Omental fat pad (tissue), 4 donors: Measurements from ENCODE around the gene FMNL3. TPM values are rescaled to one million over a fixed set of nuclear protein-coding genes. Genes with fewer than 3 reads are reported as not detected.

Experiments
- ATAC-seq: fragments of 150-250 bp; one replicate; pipeline ENCODE4 v1.9.1; 2016; ENCODE audit warnings: mild to moderate bottlenecking, moderate library complexity; ENCODE audit not compliant: low FRiP score
- DNase-seq: peaks from one replicate; pipeline ENCODE4 v3.0.0-alpha.2; 2019; ENCODE audit warnings: low spot score
- CTCF ChIP-seq, 3 donors: fragments of 450-650 bp; IDR thresholded peaks; one replicate each; pipeline ENCODE4 v1.5.1; 2016 to 2017; ENCODE audit warnings: antibody characterized with exemption in 3 of 3, mild to moderate bottlenecking in 3 of 3, moderate library complexity in 2 of 3
- total RNA-seq, 4 donors: library from RNA; depleted of rRNA; stranded (reverse); fragments of >200 nt; gene quantifications; one replicate each; pipeline ENCODE4 v1.1.0, GENCODE V29; 2016

The FMNL3 gene
- total RNA-seq, 4 donors from 2014 or later, result 5.7 to 28.8 (median 22.1) TPM

GRCh38 chr12:49674318-49674981 lies 32.8 kb downstream of the FMNL3 start:
- DNase-seq, result no peak
- ATAC-seq, result no peak
- TF ChIP-seq CTCF (IDR thresholded peaks at IDR 0.05), result no peak

GRCh38 chr12:49673446-49674317 lies 33.5 kb downstream of the FMNL3 start:
- ATAC-seq (peak; percentile 95), DNase-seq (peak; percentile 44)
- TF ChIP-seq CTCF (IDR thresholded peaks at IDR 0.05), result no peak

- DNase-seq (no peak), ATAC-seq (no peak)
- no peak for TF ChIP-seq CTCF (IDR thresholded peaks at IDR 0.05)
These were observed 34.6 kb downstream of the FMNL3 start for GRCh38 chr12:49672301-49673217.

- no peak for TF ChIP-seq CTCF (IDR thresholded peaks at IDR 0.05)
- ATAC-seq (no peak), DNase-seq (no peak)
These were observed 36.0 kb downstream of the FMNL3 start for GRCh38 chr12:49671031-49671765.

GRCh38 chr12:49669796-49670195 lies 37.4 kb downstream of the FMNL3 start:
- TF ChIP-seq CTCF (IDR thresholded peaks at IDR 0.05), result no peak
- ATAC-seq (no peak), DNase-seq (no peak)
